WTC11 (cell line): Measurements from ENCODE around the gene ACAD9. TPM values are rescaled to one million over a fixed set of nuclear protein-coding genes. Genes with fewer than 3 reads are reported as not detected.

Source experiments
- ATAC-seq: fragments of 200-7000 bp; cut with Tn5 transposase; 2 replicates; pipeline ENCODE4 v1.10.0; 2021; ENCODE audit warnings: mild to moderate bottlenecking, moderate library complexity
- CTCF ChIA-PET: fragments of 300-600 bp; sonication (Branson Sonifier 250); formaldehyde crosslinking; loops from one replicate; lab custom pipeline; 2021; ENCODE audit warnings: antibody characterized with exemption; lab: Charles Lee
- POLR2A ChIA-PET: fragments of 350-600 bp; sonication (Branson Sonifier 250); formaldehyde crosslinking; loops from one replicate; lab custom pipeline; 2021; ENCODE audit warnings: antibody characterized with exemption; lab: Charles Lee
- DNase-seq: peaks from one replicate; pipeline ENCODE4 v3.0.0; 2021; ENCODE audit warnings: low spot score
- H3K27ac Mint-ChIP-seq: 2 replicates; pipeline ENCODE4 v1.8.0; 2021; ENCODE audit warnings: mixed read lengths
- H3K27me3 Mint-ChIP-seq: 2 replicates; pipeline ENCODE4 v1.8.0; 2021; ENCODE audit warnings: low read depth, mild to moderate bottlenecking, moderate library complexity, mixed read lengths
- H3K36me3 Mint-ChIP-seq: 2 replicates; pipeline ENCODE4 v1.8.0; 2021; ENCODE audit warnings: mixed read lengths
- H3K4me1 Mint-ChIP-seq: 2 replicates; pipeline ENCODE4 v1.8.0; 2022; ENCODE audit warnings: mixed read lengths
- H3K4me3 Mint-ChIP-seq: 2 replicates; pipeline ENCODE4 v1.8.0; 2021; ENCODE audit warnings: mild to moderate bottlenecking, moderate library complexity, mixed read lengths
- H3K9me3 Mint-ChIP-seq: 2 replicates; pipeline ENCODE4 v1.8.0; 2021; ENCODE audit warnings: mixed read lengths
- FOXK1 ChIP-seq: sonication (generic); formaldehyde crosslinking; IDR thresholded peaks from 2 replicates; pipeline ENCODE4 v1.8.0; 2022; ENCODE audit warnings: mild to moderate bottlenecking, moderate library complexity, missing genetic modification reagents
- FOXP1 ChIP-seq: sonication (generic); formaldehyde crosslinking; IDR thresholded peaks from 2 replicates; pipeline ENCODE4 v1.8.0; 2022; ENCODE audit warnings: missing genetic modification reagents, mild to moderate bottlenecking, moderate library complexity, borderline replicate concordance
- HMGA2 ChIP-seq: fragments of 250-450 bp; sonication (Bioruptor Pico); IDR thresholded peaks from 2 replicates; pipeline ENCODE4 v1.4.0; 2021; ENCODE audit warnings: mild to moderate bottlenecking, moderate library complexity
- MYBL2 ChIP-seq: sonication (generic); formaldehyde crosslinking; IDR thresholded peaks from 2 replicates; pipeline ENCODE4 v1.8.1; 2023; ENCODE audit warnings: mild to moderate bottlenecking, moderate library complexity, missing genetic modification reagents
- NFYB ChIP-seq: sonication (generic); formaldehyde crosslinking; conservative IDR thresholded peaks from 2 replicates; pipeline ENCODE4 v1.8.0; 2022; ENCODE audit warnings: low read depth, missing genetic modification reagents
- NR2C2 ChIP-seq: sonication (generic); formaldehyde crosslinking; IDR thresholded peaks from 2 replicates; pipeline ENCODE4 v1.8.0; 2022; ENCODE audit warnings: mild to moderate bottlenecking, missing genetic modification reagents
- NR3C1 ChIP-seq: sonication (generic); formaldehyde crosslinking; conservative IDR thresholded peaks from 2 replicates; pipeline ENCODE4 v1.8.1; 2023; ENCODE audit warnings: low read depth, mild to moderate bottlenecking, missing genetic modification reagents
- OVOL2 ChIP-seq: fragments of 250-450 bp; sonication (Bioruptor Pico); IDR thresholded peaks from 2 replicates; pipeline ENCODE4 v1.9.0; 2021; ENCODE audit warnings: mild to moderate bottlenecking, borderline replicate concordance
- RORB ChIP-seq: fragments of 250-450 bp; sonication (Bioruptor Pico); IDR thresholded peaks from 2 replicates; pipeline ENCODE4 v1.9.0; 2021; ENCODE audit warnings: mild to moderate bottlenecking
- SMAD4 ChIP-seq: sonication (generic); formaldehyde crosslinking; IDR thresholded peaks from 2 replicates; pipeline ENCODE4 v1.8.0; 2022; ENCODE audit warnings: mild to moderate bottlenecking, missing genetic modification reagents
- SOX15 ChIP-seq: fragments of 250-450 bp; sonication (Bioruptor Pico); IDR thresholded peaks from 2 replicates; pipeline ENCODE4 v1.9.0; 2021; ENCODE audit warnings: mild to moderate bottlenecking
- SP1 ChIP-seq: sonication (generic); formaldehyde crosslinking; conservative IDR thresholded peaks from 2 replicates; pipeline ENCODE4 v1.8.1; 2022; ENCODE audit warnings: missing genetic modification reagents
- TEAD1 ChIP-seq: sonication (generic); formaldehyde crosslinking; IDR thresholded peaks from 2 replicates; pipeline ENCODE4 v1.8.0; 2022; ENCODE audit warnings: mild to moderate bottlenecking, missing genetic modification reagents
- ZNF423 ChIP-seq: fragments of 250-450 bp; sonication (Bioruptor Pico); IDR thresholded peaks from 2 replicates; pipeline ENCODE4 v2.1.2; 2022; ENCODE audit warnings: mild to moderate bottlenecking, moderate library complexity
- total RNA-seq: library from RNA; stranded (reverse); gene quantifications from 3 replicates; pipeline ENCODE4 v1.2.3, GENCODE V29; 2021
- TF ChIP-seq, protein P1 (sequence below): sonication (generic); formaldehyde crosslinking; IDR thresholded peaks from 2 replicates; pipeline ENCODE4 v1.8.0; 2022; ENCODE audit warnings: mild to moderate bottlenecking, missing genetic modification reagents
- TF ChIP-seq, protein P2 (sequence below): sonication (generic); formaldehyde crosslinking; IDR thresholded peaks from 2 replicates; pipeline ENCODE4 v1.8.1; 2022; ENCODE audit warnings: low read depth, mild to moderate bottlenecking, moderate library complexity, missing genetic modification reagents, borderline replicate concordance

ACAD9 gene
- total RNA-seq, 1 experiment from 2014 or later = 31.2 TPM

DNA sequence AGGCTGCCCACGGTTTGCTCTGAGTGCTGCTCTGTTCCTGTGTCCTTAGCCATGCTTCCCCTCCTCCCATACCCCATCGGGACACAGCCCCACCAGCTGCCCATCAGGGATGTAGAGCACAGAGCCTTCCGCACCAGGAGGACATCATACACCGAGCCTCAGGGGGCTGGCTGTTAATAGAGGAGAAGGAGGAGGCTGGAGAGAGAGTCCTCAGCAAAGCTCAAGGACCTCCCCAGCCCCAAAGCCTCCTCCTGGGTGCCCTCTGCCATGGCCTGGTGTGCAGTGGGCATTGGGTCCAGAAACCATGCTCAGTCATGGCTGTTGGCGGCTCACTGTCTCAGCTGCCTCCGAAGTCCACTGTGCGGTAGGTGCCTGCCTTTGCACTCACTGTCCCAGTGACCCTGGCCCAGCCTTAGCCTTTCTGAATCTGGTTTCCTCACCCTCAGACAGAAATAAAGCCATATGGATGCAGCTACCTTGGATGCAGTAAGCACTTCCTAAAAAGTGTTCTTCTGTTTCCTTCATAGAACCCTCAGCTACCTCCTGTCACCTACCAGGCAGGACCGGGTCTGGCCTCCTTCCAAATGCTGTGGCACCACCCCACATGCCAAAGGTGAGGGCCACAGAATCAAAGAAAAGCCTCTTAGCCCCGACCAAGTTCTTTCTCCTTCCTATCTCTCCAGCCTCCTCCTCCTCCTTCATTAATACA, 53.9 kb downstream of the ACAD9 start:
- no peaks in the 10 kb centered on the region for H3K4me1 Mint-ChIP-seq
- CTCF ChIA-PET = interaction anchor here (0.5 to 1.5 kb wide), 3 partner anchors 17 to 97 kb away, joined by 3 to 4 read pairs (median 4); no protein-coding TSS in a partner anchor
- TF ChIP-seq SMAD4 (CRISPR knock-in tag) = no peak
- no peak for TF ChIP-seq RORB (CRISPR knock-in tag)
- TF ChIP-seq FOXK1 = no peak
- no peak overlapping the region for H3K27ac Mint-ChIP-seq
- ATAC-seq = no peak
- H3K4me3 Mint-ChIP-seq = no peak overlapping the region
- no peaks in the 10 kb centered on the region; the same call in 1 of the 2 replicates for H3K36me3 Mint-ChIP-seq
- POLR2A ChIA-PET = no interaction called here
- DNase-seq = no peak
- no peaks in the 10 kb centered on the region; the same call in 1 of the 2 replicates for H3K27me3 Mint-ChIP-seq
- H3K9me3 Mint-ChIP-seq = peaks cover 15% of the 10 kb centered on the region

DNA sequence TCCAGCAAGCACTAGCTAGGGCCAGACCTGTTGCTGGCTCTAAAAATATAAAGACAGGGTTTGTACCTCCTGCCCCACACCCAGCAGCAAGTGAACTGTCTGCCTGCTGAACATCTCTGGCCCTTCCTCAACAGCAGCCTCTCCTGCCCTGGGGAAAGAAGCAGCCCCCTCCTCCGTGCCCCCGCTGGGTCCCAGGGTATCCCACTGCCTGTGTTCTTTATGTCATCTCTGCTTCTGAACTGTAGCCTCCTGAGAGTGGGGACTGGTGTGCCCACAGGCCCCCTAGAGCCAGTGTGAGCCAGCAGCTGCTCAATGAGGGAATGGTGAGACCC, 54.5 kb downstream of the ACAD9 start:
- ChIA-PET POLR2A (no interaction called here), CTCF (interaction anchor here (1.1 to 1.5 kb wide), 2 partner anchors 16 to 36 kb away, joined by 3 to 4 read pairs; no protein-coding TSS in a partner anchor)
- Mint-ChIP-seq H3K4me1 (no peaks in the 10 kb centered on the region), H3K9me3 (peaks cover 10% of the 10 kb centered on the region), H3K27me3 (no peaks in the 10 kb centered on the region; the same call in 1 of the 2 replicates), H3K27ac (no peak overlapping the region), H3K4me3 (no peak overlapping the region), H3K36me3 (no peaks in the 10 kb centered on the region)
- TF ChIP-seq, protein P1, sequence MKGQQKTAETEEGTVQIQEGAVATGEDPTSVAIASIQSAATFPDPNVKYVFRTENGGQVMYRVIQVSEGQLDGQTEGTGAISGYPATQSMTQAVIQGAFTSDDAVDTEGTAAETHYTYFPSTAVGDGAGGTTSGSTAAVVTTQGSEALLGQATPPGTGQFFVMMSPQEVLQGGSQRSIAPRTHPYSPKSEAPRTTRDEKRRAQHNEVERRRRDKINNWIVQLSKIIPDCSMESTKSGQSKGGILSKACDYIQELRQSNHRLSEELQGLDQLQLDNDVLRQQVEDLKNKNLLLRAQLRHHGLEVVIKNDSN (CRISPR knock-in tag) = no peak
- TF ChIP-seq FOXP1 (CRISPR knock-in tag) (no peak), SOX15 (CRISPR knock-in tag) (no peak)
- ATAC-seq = no peak
- DNase-seq = no peak

DNA sequence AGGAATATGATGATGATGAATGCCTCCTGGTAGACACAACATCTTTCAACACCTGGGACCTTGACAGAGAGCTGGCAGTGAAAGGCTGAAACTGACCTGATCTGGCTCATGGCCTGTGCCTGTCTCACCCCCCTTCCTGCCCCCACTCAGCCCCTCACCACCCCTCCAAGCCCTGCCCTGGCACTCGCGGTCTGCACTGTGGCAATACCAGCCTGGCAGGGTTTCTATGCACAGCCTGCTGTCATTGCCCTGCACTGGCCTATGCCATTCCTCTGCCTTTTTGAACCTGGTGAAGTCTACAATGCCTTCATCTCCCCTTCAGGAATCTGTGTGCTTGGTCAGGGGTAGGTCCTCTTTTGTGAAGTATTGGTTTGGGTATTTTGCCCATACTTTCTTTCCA, 56.5 kb downstream of the ACAD9 start:
- Mint-ChIP-seq H3K36me3 (no peaks in the 10 kb centered on the region), H3K4me3 (no peak overlapping the region), H3K27ac (no peak overlapping the region), H3K9me3 (no peaks in the 10 kb centered on the region), H3K4me1 (no peaks in the 10 kb centered on the region), H3K27me3 (peaks cover 7% of the 10 kb centered on the region; the same call in 1 of the 2 replicates)
- POLR2A ChIA-PET = no interaction called here
- no peak for DNase-seq
- no peak for ATAC-seq
- TF ChIP-seq, protein P2, sequence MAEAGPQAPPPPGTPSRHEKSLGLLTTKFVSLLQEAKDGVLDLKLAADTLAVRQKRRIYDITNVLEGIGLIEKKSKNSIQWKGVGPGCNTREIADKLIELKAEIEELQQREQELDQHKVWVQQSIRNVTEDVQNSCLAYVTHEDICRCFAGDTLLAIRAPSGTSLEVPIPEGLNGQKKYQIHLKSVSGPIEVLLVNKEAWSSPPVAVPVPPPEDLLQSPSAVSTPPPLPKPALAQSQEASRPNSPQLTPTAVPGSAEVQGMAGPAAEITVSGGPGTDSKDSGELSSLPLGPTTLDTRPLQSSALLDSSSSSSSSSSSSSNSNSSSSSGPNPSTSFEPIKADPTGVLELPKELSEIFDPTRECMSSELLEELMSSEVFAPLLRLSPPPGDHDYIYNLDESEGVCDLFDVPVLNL = no peak
- TF ChIP-seq OVOL2 (CRISPR knock-in tag) (no peak), NFYB (CRISPR knock-in tag) (no peak), NR2C2 (CRISPR knock-in tag) (no peak), FOXK1 (no peak), NR3C1 (CRISPR knock-in tag) (no peak)
- CTCF ChIA-PET = interaction anchor here (1.2 kb wide), 1 partner anchor 310 kb away, joined by 3 read pairs; no protein-coding TSS in a partner anchor

GRCh38 chr3:128936341-128936740, 56.9 kb downstream of the ACAD9 start:
- no peak for ATAC-seq
- no peak for TF ChIP-seq ZNF423 (CRISPR knock-in tag)
- TF ChIP-seq, protein P1 (CRISPR knock-in tag) = no peak
- TF ChIP-seq HMGA2 (CRISPR knock-in tag) = no peak
- TF ChIP-seq SP1 (CRISPR knock-in tag) = no peak
- no peak for TF ChIP-seq TEAD1
- TF ChIP-seq MYBL2 (CRISPR knock-in tag) = no peak
- Mint-ChIP-seq H3K9me3 (no peaks in the 10 kb centered on the region), H3K27me3 (peaks cover 7% of the 10 kb centered on the region; the same call in 1 of the 2 replicates), H3K36me3 (no peaks in the 10 kb centered on the region), H3K27ac (no peak overlapping the region), H3K4me3 (no peak overlapping the region), H3K4me1 (no peaks in the 10 kb centered on the region)
- DNase-seq = no peak
- POLR2A ChIA-PET = no interaction called here
- CTCF ChIA-PET = interaction anchor here (1.2 kb wide), 1 partner anchor 310 kb away, joined by 3 read pairs; no protein-coding TSS in a partner anchor
